Ectodermal cell (in vitro differentiated cells): ENCODE results near the gene AUH.
"Not testable (repeated sequence)": the region's sequence is repeated elsewhere in the genome, so short reads cannot be mapped to it uniquely, and the experiment has no call there.

Experiments used
- H3K27ac ChIP-seq: 2 replicates; pipeline ENCODE4 v1.7.0; 2013; ENCODE audit warnings: mild to moderate bottlenecking, low read depth, low read length; ENCODE audit not compliant: insufficient read depth, poor library complexity, severe bottlenecking
- H3K27me3 ChIP-seq: 2 replicates; pipeline ENCODE4 v1.7.0; 2013; ENCODE audit warnings: mild to moderate bottlenecking, low read length; ENCODE audit not compliant: insufficient read depth, control insufficient read depth, poor library complexity, severe bottlenecking
- H3K36me3 ChIP-seq: one replicate; pipeline ENCODE4 v1.7.0; 2013; ENCODE audit warnings: low read length; ENCODE audit not compliant: control insufficient read depth, insufficient read depth
- H3K4me1 ChIP-seq: one replicate; pipeline ENCODE4 v1.7.0; 2013; ENCODE audit warnings: low read length; ENCODE audit not compliant: control insufficient read depth, insufficient read depth
- H3K4me3 ChIP-seq: 2 replicates; pipeline ENCODE4 v1.7.0; 2013; ENCODE audit warnings: low read depth, low read length, control low read depth; ENCODE audit not compliant: insufficient read depth
- H3K9me3 ChIP-seq: 2 replicates; pipeline ENCODE4 v1.7.0; 2013; ENCODE audit warnings: mild to moderate bottlenecking, low read length, moderate library complexity; ENCODE audit not compliant: control insufficient read depth
- WGBS, 2 experiments: methylation state at CpG; one replicate each; pipeline ENCODE4 v1.1.7; 2013; ENCODE audit warnings: missing lambda C conversion rate in 2 of 2; 5-methylcytosine and 5-hydroxymethylcytosine counted together

AUH gene

DNA sequence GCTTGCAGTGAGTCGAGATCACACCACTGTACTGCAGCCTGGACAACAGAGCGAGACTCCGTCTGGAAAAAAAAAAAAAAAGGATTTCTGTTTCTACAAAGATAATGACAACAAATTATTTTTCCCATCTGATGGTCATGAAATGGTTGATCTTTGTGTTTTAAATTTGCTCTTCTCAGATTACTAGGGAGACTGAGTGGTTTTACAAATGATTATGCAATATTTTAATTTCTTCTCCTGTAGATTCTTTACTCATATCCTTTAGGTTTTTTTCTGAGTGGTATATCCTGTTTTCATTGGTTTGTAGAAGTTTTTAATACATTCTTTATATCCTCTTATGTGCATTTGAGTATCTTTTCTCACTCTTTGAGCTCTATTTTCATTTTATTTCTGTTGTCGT, 20.6 kb upstream of the AUH start:
- Histone ChIP-seq H3K4me3 (no peak overlapping the region), H3K36me3 (no peaks in the 10 kb centered on the region), H3K9me3 (no peaks in the 10 kb centered on the region), H3K27ac (no peak overlapping the region), H3K27me3 (no peaks in the 10 kb centered on the region), H3K4me1 (no peaks in the 10 kb centered on the region)
- 97 to 100% methylated on average over 3 of the region's 4 CpGs for WGBS, 2 experiments

GRCh38 chr9:91379426-91379825, 17.7 kb upstream of the AUH start:
- no peak overlapping the region for H3K27ac ChIP-seq
- no peaks in the 10 kb centered on the region for H3K36me3 ChIP-seq
- no peak overlapping the region for H3K4me3 ChIP-seq
- H3K27me3 ChIP-seq: no peaks in the 10 kb centered on the region
- no peaks in the 10 kb centered on the region for H3K9me3 ChIP-seq
- 63 to 79% methylated on average over 2 to 3 of the region's 3 CpGs for WGBS, 2 experiments
- H3K4me1 ChIP-seq: no peaks in the 10 kb centered on the region

GRCh38 chr9:91378695-91379127, 17.0 kb upstream of the AUH start:
- H3K27me3 ChIP-seq: no peaks in the 10 kb centered on the region

GRCh38 chr9:91378054-91378453, 16.3 kb upstream of the AUH start:
- not testable (repeated sequence) for H3K36me3 ChIP-seq, H3K4me3 ChIP-seq, H3K9me3 ChIP-seq, H3K4me1 ChIP-seq, H3K27ac ChIP-seq, H3K27me3 ChIP-seq
- WGBS, 2 experiments: 82 to 96% methylated on average over 1 to 3 of the region's 3 CpGs

More at GRCh38 chr9:91378695-91379127, 17.0 kb upstream of the AUH start:
- no peak overlapping the region for H3K27ac ChIP-seq
- H3K4me1 ChIP-seq: no peaks in the 10 kb centered on the region
- no peak overlapping the region for H3K4me3 ChIP-seq
- no peaks in the 10 kb centered on the region for H3K36me3 ChIP-seq
- no peaks in the 10 kb centered on the region for H3K9me3 ChIP-seq
- WGBS, 2 experiments: 89 to 93% methylated on average over 1 of the region's 2 CpGs

DNA sequence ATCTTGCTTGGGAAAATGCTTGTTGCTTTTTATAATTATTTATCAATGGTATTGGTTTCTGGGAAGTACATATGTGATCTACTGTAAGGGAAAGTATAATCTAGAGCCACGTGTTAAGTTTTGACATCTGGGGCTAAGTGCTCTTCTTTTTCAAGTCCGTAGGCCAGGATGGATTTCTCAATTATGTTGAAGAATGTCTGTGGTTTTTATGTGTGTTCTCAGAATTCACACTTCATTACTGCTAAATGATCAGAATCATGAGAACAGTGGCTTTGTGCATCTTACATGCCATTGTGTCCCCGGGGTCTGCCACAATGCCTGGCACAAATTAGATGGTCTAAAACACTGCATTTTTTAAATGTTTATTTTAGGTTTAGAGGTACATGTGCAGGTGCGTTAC, 14.5 kb upstream of the AUH start:
- Histone ChIP-seq H3K36me3 (no peaks in the 10 kb centered on the region), H3K4me1 (no peaks in the 10 kb centered on the region), H3K27me3 (no peaks in the 10 kb centered on the region), H3K9me3 (no peaks in the 10 kb centered on the region), H3K27ac (no peak overlapping the region), H3K4me3 (no peak overlapping the region)
- 91 to 92% methylated on average over 4 of the region's 4 CpGs for WGBS, 2 experiments

GRCh38 chr9:91374939-91375338, 13.2 kb upstream of the AUH start:
- H3K36me3 ChIP-seq: no peaks in the 10 kb centered on the region
- no peaks in the 10 kb centered on the region for H3K4me1 ChIP-seq
- no peaks in the 10 kb centered on the region for H3K9me3 ChIP-seq
- H3K27me3 ChIP-seq: no peaks in the 10 kb centered on the region
- H3K27ac ChIP-seq: no peak overlapping the region
- 93 to 96% methylated on average over 2 of the region's 3 CpGs for WGBS, 2 experiments
- no peak overlapping the region for H3K4me3 ChIP-seq

- 74 to 82% methylated on average over 1 of the region's 1 CpG for WGBS, 2 experiments
Measured at GRCh38 chr9:91371894-91372293, 10.2 kb upstream of the AUH start.

GRCh38 chr9:91370006-91370405, 8.3 kb upstream of the AUH start:
- H3K4me1 ChIP-seq, H3K27me3 ChIP-seq, H3K36me3 ChIP-seq, H3K4me3 ChIP-seq, H3K27ac ChIP-seq, H3K9me3 ChIP-seq: not testable (repeated sequence)
- 83 to 91% methylated on average over 2 to 3 of the region's 3 CpGs for WGBS, 2 experiments

More at GRCh38 chr9:91371894-91372293, 10.2 kb upstream of the AUH start:
- H3K4me1 ChIP-seq: no peaks in the 10 kb centered on the region
- no peak overlapping the region for H3K27ac ChIP-seq
- H3K27me3 ChIP-seq: no peaks in the 10 kb centered on the region
- H3K4me3 ChIP-seq: no peak overlapping the region
- H3K9me3 ChIP-seq: no peaks in the 10 kb centered on the region
- no peaks in the 10 kb centered on the region for H3K36me3 ChIP-seq

GRCh38 chr9:91364702-91365101, 3.0 kb upstream of the AUH start:
- H3K9me3 ChIP-seq: peaks cover 3% of the 10 kb centered on the region

DNA sequence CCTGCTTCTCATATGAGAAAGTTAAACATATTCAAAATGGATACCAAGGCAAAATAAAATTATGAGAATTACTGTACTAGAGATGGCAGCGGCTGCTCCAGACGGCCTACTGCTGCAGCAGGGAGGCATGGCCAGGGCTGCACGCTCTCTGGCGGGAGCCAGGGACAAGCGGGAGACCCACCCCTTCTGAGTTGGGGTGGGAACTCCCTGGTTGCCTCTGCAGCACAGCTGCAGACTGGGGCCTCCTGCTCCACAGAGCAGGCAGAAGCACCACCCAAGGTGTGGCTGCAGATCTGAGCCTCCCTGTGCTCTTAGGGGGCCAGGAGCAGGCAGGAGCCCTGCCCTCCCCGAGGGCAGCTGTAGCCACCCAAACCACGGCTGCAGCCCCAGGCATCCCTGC, 2.3 kb upstream of the AUH start:
- no peaks in the 10 kb centered on the region for H3K36me3 ChIP-seq
- WGBS, 2 experiments: 95 to 97% methylated on average over 7 of the region's 7 CpGs

More at GRCh38 chr9:91364702-91365101, 3.0 kb upstream of the AUH start:
- Histone ChIP-seq H3K4me3 (no peak overlapping the region), H3K4me1 (no peaks in the 10 kb centered on the region), H3K36me3 (no peaks in the 10 kb centered on the region), H3K27ac (no peak overlapping the region), H3K27me3 (no peaks in the 10 kb centered on the region)
- 89 to 94% methylated on average over 3 of the region's 3 CpGs for WGBS, 2 experiments

GRCh38 chr9:91362051-91362611, 413 bp upstream of the AUH start:
- H3K4me3 ChIP-seq: peak overlapping the region; percentile 76
- WGBS, 2 experiments: 69 to 70% methylated on average over 15 of the region's 15 CpGs
- no peaks in the 10 kb centered on the region for H3K4me1 ChIP-seq
- H3K9me3 ChIP-seq: peaks cover 3% of the 10 kb centered on the region
- H3K27me3 ChIP-seq: no peaks in the 10 kb centered on the region
- no peak overlapping the region for H3K27ac ChIP-seq
- no peaks in the 10 kb centered on the region for H3K36me3 ChIP-seq

More for the DNA sequence above, 2.3 kb upstream of the AUH start:
- Histone ChIP-seq H3K4me3 (no peak overlapping the region), H3K4me1 (no peaks in the 10 kb centered on the region), H3K9me3 (peaks cover 3% of the 10 kb centered on the region), H3K27ac (no peak overlapping the region), H3K27me3 (no peaks in the 10 kb centered on the region)
